Gastroesophageal sphincter (tissue), 3 donors: ENCODE data around the gene HOXB7.

Source experiments
- CTCF ChIP-seq, 4 experiments: fragments of 200-600 bp in 2 of 4; fragments of 450-650 bp in 2 of 4; sonication (generic) in 1 of 4; IDR thresholded peaks; one replicate each; pipeline ENCODE4 v1.5.1; 2017 to 2019; ENCODE audit warnings: antibody characterized with exemption in 4 of 4, mild to moderate bottlenecking in 2 of 4, moderate library complexity in 2 of 4
- EP300 ChIP-seq: sonication (generic); formaldehyde crosslinking; IDR thresholded peaks from one replicate; pipeline ENCODE4 v1.6.1; 2017; ENCODE audit warnings: antibody characterized with exemption, mild to moderate bottlenecking
- POLR2A ChIP-seq, 2 donors: fragments of 450-650 bp; IDR thresholded peaks; one replicate each; pipeline ENCODE4 v1.6.1; 2017; ENCODE audit warnings: antibody characterized with exemption in 2 of 2, mild to moderate bottlenecking in 2 of 2, moderate library complexity in 1 of 2

- TF ChIP-seq EP300 (no peak), CTCF (IDR thresholded peaks at IDR 0.05) (peak in 1 of 4 experiments; percentile 13), POLR2A (IDR thresholded peaks at IDR 0.05) (peak in 1 of 2 donors; percentile 26)
Measured at GRCh38 chr17:48564188-48565021, 46.4 kb downstream of the HOXB7 start.
